Measurements from ENCODE around the gene FAM227A. TPM values are rescaled to one million over a fixed set of nuclear protein-coding genes. Genes with fewer than 3 reads are reported as not detected.

The FAM227A gene
- total and polyA plus RNA-seq, 8 donors: under 0.01 to 39.1 (median 0.81) TPM

DNA sequence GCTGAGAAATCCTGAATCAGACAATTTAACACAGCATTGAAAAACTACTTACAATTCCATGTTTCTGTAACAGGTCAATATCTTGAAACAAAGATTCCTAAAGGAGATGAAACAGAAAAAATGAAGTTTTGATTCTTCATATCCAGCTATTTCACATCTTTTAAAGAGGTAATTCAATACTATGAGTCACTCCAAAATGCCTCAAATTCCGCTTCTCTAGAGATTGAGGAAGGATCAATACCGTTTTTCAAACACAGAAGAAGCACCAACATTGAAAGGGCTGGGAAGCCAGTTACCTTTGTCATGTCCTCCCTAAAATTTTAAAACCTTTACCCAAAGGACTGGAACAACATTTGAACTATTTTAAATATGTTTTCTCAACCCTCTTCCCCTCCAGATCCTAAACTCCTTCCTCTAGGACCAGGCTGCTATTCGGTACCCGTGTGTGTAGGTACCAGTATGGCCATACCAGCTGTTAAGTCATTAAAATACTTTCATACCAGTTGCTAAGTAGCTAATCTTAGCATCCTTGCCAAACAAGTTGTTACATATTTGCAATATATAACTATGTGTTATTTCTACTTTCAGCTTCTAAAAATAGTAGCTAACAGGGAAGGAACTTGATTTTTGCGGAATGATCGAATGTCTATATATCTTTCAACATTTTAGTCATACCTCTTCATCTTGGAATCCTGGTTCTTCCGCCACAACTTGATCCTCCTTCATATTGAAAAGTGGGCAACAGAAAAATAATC lies 88.5 kb downstream of the FAM227A start:
- intact Hi-C loops (cut with DNase I; ENCODE audit: low total_unique reads): no loop called here
- DNase-seq: no peak
- 66 to 79% (median 74%) methylated on average over 7 of the region's 7 CpGs for WGBS, 5 donors
- Histone ChIP-seq H3K27me3 (no peaks in the 10 kb centered on the region), H3K4me3 (no peak overlapping the region), H3K36me3 (no peaks in the 10 kb centered on the region), H3K9me3 (no peaks in the 10 kb centered on the region), H3K4me1 (peaks cover 5 to 21% (median 18%) of the 10 kb centered on the region in 4 donors), H3K27ac (no peak overlapping the region)
- no peak for TF ChIP-seq POLR2A (IDR thresholded peaks at IDR 0.05)

DNA sequence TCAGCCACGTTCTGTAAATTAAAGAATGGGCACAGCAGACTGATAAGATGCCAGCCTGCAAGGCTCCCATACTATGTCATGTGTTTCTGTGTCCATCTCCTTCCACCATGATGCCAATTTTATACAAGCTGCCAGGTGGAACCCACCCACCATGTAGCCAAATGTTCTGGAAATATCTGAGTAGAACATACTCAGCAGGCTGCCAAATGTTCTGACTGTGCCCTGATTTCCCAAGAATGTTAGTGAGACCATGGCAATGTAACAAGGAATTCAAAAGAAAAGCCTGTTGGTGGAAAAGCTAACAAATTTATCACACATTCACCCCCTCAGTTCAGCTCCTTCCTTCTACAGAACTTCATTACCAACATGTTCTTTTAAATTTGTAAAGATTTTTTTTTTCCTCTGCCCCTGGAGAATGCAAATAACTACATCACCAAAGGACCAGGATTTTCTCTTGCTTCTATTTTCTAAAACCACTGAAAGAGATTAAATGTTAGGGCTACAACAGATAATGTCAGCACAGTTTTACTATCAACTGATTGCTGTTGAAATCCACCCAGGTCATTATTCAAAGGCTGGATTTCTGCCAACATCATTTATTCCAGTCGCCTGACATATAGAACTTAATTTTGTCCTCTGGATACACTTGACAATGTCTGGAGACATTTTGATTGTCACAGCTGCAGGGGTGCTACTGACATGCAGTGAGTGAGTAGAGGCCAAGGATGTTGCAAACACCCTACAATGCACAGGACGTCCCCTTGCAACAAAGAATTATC lies 89.3 kb downstream of the FAM227A start:
- H3K9me3 ChIP-seq: no peaks in the 10 kb centered on the region
- TF ChIP-seq EP300 (IDR thresholded peaks at IDR 0.05): no peak
- no peak for TF ChIP-seq POLR2A (IDR thresholded peaks at IDR 0.05)
- TF ChIP-seq POLR2AphosphoS5 (IDR thresholded peaks at IDR 0.05): no peak
- TF ChIP-seq CTCF (IDR thresholded peaks at IDR 0.05): no peak
- WGBS, 5 donors: 34 to 54% (median 47%) methylated on average over 3 of the region's 3 CpGs
- peaks cover 5 to 21% (median 18%) of the 10 kb centered on the region in 4 donors for H3K4me1 ChIP-seq
- intact Hi-C loops (cut with DNase I; ENCODE audit: low total_unique reads): no loop called here
- no peaks in the 10 kb centered on the region for H3K36me3 ChIP-seq
- H3K4me3 ChIP-seq: no peak overlapping the region
- DNase-seq: no peak
- H3K27me3 ChIP-seq: no peaks in the 10 kb centered on the region
- no peak overlapping the region for H3K27ac ChIP-seq

- WGBS, 5 donors: 91 to 100% (median 98%) methylated on average over 1 of the region's 1 CpG
- peaks cover 5 to 11% (median 9%) of the 10 kb centered on the region in 4 donors for H3K4me1 ChIP-seq
- H3K27me3 ChIP-seq: no peaks in the 10 kb centered on the region
- TF ChIP-seq CTCF (IDR thresholded peaks at IDR 0.05): no peak
- H3K27ac ChIP-seq: no peak overlapping the region
- intact Hi-C loops (cut with DNase I; ENCODE audit: low total_unique reads): no loop called here
- H3K36me3 ChIP-seq: no peaks in the 10 kb centered on the region
- no peaks in the 10 kb centered on the region for H3K9me3 ChIP-seq
- DNase-seq: no peak
- no peak overlapping the region for H3K4me3 ChIP-seq
Observed at GRCh38 chr22:38565441-38565840, 90.8 kb downstream of the FAM227A start.

- intact Hi-C loops (cut with DNase I; ENCODE audit: low total_unique reads): no loop called here
- Histone ChIP-seq H3K4me1 (peaks cover 3 to 9% (median 4%) of the 10 kb centered on the region in 4 donors), H3K4me3 (no peak overlapping the region), H3K36me3 (no peaks in the 10 kb centered on the region), H3K9me3 (no peaks in the 10 kb centered on the region), H3K27me3 (no peaks in the 10 kb centered on the region), H3K27ac (no peak overlapping the region)
- TF ChIP-seq POLR2A (IDR thresholded peaks at IDR 0.05): no peak
- no peak for TF ChIP-seq POLR2AphosphoS5 (IDR thresholded peaks at IDR 0.05)
- no peak for TF ChIP-seq EP300 (IDR thresholded peaks at IDR 0.05)
- WGBS, 5 donors: 82 to 97% (median 87%) methylated on average over 2 of the region's 2 CpGs
- no peak for DNase-seq
Observed at GRCh38 chr22:38564669-38565068, 91.5 kb downstream of the FAM227A start.

GRCh38 chr22:38554281-38554680 lies 101.9 kb downstream of the FAM227A start:
- H3K9me3 ChIP-seq: no peaks in the 10 kb centered on the region
- 81 to 89% (median 85%) methylated on average over 3 of the region's 3 CpGs for WGBS, 5 donors
- no peak for TF ChIP-seq CTCF (IDR thresholded peaks at IDR 0.05)
- TF ChIP-seq EP300 (IDR thresholded peaks at IDR 0.05): no peak
- TF ChIP-seq POLR2A (IDR thresholded peaks at IDR 0.05): no peak
- no peak for TF ChIP-seq POLR2AphosphoS5 (IDR thresholded peaks at IDR 0.05)

More at GRCh38 chr22:38554281-38554680, 101.9 kb downstream of the FAM227A start:
- no peak for DNase-seq
- H3K27me3 ChIP-seq: no peaks in the 10 kb centered on the region
- H3K4me1 ChIP-seq: no peaks in the 10 kb centered on the region
- no peak overlapping the region for H3K4me3 ChIP-seq
- H3K36me3 ChIP-seq: no peaks in the 10 kb centered on the region
- intact Hi-C loops (cut with DNase I; ENCODE audit: low total_unique reads): no loop called here
- H3K27ac ChIP-seq: no peak overlapping the region

All from stomach (tissue), 9 donors.